ENCODE measurements around the gene ATG9A.

The ATG9A gene

DNA sequence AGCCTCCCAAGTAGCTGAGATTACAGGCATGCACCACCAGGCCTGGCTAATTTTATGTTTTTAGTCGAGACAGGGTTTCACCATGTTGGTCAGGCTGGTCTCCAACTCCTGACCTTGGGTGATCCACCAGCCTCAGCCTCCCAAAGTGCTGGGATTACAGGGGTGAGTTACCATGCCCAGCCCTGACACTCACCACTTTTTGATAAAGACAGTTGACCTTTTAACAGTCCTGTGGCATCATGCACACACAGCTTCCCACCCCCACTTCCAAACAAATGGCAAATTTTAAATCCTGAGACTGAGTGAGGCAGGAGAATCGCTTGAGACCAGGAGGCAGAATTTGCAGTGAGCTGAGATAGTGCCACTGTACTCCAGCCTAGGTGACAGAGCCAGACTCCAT, 43.6 kb upstream of the ATG9A start:
- no peak for TF ChIP-seq RARB (CRISPR knock-in tag; IDR thresholded peaks at IDR 0.05)
- no peak for TF ChIP-seq SNAI2 (CRISPR knock-in tag; IDR thresholded peaks at IDR 0.05)
- no peak for TF ChIP-seq BACH2 (CRISPR knock-in tag; IDR thresholded peaks at IDR 0.05; ENCODE audit: borderline replicate concordance)
- TF ChIP-seq ZC3H10 (CRISPR knock-in tag; IDR thresholded peaks at IDR 0.05), result no peak
- ATAC-seq, result no peak

GRCh38 chr2:219272356-219272755, 42.9 kb upstream of the ATG9A start:
- TF ChIP-seq SNAI2 (CRISPR knock-in tag; IDR thresholded peaks at IDR 0.05), result no peak
- TF ChIP-seq, protein P1, sequence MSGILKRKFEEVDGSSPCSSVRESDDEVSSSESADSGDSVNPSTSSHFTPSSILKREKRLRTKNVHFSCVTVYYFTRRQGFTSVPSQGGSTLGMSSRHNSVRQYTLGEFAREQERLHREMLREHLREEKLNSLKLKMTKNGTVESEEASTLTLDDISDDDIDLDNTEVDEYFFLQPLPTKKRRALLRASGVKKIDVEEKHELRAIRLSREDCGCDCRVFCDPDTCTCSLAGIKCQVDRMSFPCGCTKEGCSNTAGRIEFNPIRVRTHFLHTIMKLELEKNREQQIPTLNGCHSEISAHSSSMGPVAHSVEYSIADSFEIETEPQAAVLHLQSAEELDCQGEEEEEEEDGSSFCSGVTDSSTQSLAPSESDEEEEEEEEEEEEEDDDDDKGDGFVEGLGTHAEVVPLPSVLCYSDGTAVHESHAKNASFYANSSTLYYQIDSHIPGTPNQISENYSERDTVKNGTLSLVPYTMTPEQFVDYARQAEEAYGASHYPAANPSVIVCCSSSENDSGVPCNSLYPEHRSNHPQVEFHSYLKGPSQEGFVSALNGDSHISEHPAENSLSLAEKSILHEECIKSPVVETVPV (CRISPR knock-in tag; IDR thresholded peaks at IDR 0.05), result no peak
- TF ChIP-seq OSR1 (CRISPR knock-in tag; IDR thresholded peaks at IDR 0.05), result no peak
- TF ChIP-seq ZNF70 (CRISPR knock-in tag; IDR thresholded peaks at IDR 0.05), result no peak
- no peak for TF ChIP-seq TCF4 (CRISPR knock-in tag; IDR thresholded peaks at IDR 0.05; ENCODE audit: borderline replicate concordance)
- no peak for TF ChIP-seq RARB (CRISPR knock-in tag; IDR thresholded peaks at IDR 0.05)
- no peak for TF ChIP-seq POU6F1 (CRISPR knock-in tag; IDR thresholded peaks at IDR 0.05; ENCODE audit: borderline replicate concordance, low read depth)
- no peak for TF ChIP-seq GLIS3 (CRISPR knock-in tag; IDR thresholded peaks at IDR 0.05)
- TF ChIP-seq CSDC2 (CRISPR knock-in tag; IDR thresholded peaks at IDR 0.05), result no peak
- no peak for ATAC-seq

GRCh38 chr2:219271021-219271420, 41.6 kb upstream of the ATG9A start:
- no peak for ATAC-seq
- TF ChIP-seq, protein P1 (CRISPR knock-in tag; IDR thresholded peaks at IDR 0.05), result no peak
- TF ChIP-seq GLIS3 (CRISPR knock-in tag; IDR thresholded peaks at IDR 0.05), result no peak
- no peak for TF ChIP-seq SNAI2 (CRISPR knock-in tag; IDR thresholded peaks at IDR 0.05)
- no peak for TF ChIP-seq ARNTL (CRISPR knock-in tag; IDR thresholded peaks at IDR 0.05; ENCODE audit: borderline replicate concordance, low read depth)
- no peak for TF ChIP-seq ZNF70 (CRISPR knock-in tag; IDR thresholded peaks at IDR 0.05)
- TF ChIP-seq BACH2 (CRISPR knock-in tag; IDR thresholded peaks at IDR 0.05; ENCODE audit: borderline replicate concordance), result no peak
- no peak for TF ChIP-seq ZNF565 (CRISPR knock-in tag; conservative IDR thresholded peaks at IDR 0.05; ENCODE audit: low read depth)
- TF ChIP-seq CSDC2 (CRISPR knock-in tag; IDR thresholded peaks at IDR 0.05), result no peak
- no peak for TF ChIP-seq TCF4 (CRISPR knock-in tag; IDR thresholded peaks at IDR 0.05; ENCODE audit: borderline replicate concordance)

- no peak for ATAC-seq
- TF ChIP-seq, protein P1 (CRISPR knock-in tag; IDR thresholded peaks at IDR 0.05), result no peak
Measured at GRCh38 chr2:219270055-219270372, 40.6 kb upstream of the ATG9A start.

DNA sequence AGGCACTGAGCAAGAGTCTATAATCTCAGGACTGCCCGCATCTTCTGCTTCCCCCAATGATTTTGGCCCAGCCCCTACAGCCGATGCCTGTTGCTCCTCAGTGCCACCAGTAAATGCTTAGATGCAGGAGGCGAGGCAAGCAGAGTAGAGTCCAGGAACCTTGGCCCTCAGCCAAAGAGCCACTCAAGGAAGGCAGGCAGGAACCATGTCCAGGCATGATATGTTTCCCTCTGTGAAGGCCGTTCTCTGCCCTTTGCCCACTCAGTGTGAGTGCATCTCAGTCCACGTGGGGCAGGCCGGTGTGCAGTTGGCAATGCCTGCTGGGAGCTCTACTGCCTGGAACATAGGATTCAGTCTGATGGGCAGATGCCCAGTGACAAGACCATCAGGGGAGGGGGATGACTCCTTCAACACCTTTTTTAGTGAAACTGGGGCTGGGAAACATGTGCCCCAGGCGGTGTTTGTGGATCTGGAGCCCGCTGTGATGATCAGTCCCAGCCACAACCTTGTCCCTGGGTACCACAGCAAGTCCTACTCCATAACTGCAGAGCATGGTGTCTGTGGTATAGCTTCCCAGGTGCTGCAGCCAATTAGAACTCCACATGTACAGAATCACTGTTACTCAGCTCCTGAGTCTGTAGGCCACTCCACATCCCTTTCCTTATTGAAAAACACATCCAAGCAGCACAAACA, 40.1 kb upstream of the ATG9A start:
- ATAC-seq, result peak; percentile 62
- no peak for TF ChIP-seq TOX (CRISPR knock-in tag; IDR thresholded peaks at IDR 0.05; ENCODE audit: borderline replicate concordance)

GRCh38 chr2:219268294-219268693, 38.9 kb upstream of the ATG9A start:
- ATAC-seq, result no peak
- no peak for TF ChIP-seq PATZ1 (CRISPR knock-in tag; IDR thresholded peaks at IDR 0.05; ENCODE audit: borderline replicate concordance)
- no peak for TF ChIP-seq ZNF565 (CRISPR knock-in tag; conservative IDR thresholded peaks at IDR 0.05; ENCODE audit: low read depth)
- TF ChIP-seq PPARA (CRISPR knock-in tag; IDR thresholded peaks at IDR 0.05; ENCODE audit: borderline replicate concordance), result no peak
- no peak for TF ChIP-seq ZNF70 (CRISPR knock-in tag; IDR thresholded peaks at IDR 0.05)
- TF ChIP-seq, protein P1 (CRISPR knock-in tag; IDR thresholded peaks at IDR 0.05), result no peak
- no peak for TF ChIP-seq TCF4 (CRISPR knock-in tag; IDR thresholded peaks at IDR 0.05; ENCODE audit: borderline replicate concordance)
